ENCODE results near the gene MAP7.

GRCh38 chr6:136544326-136544725 is 5.9 kb downstream of the MAP7 start:
- TF ChIP-seq CTCF (conservative IDR thresholded peaks at IDR 0.05; ENCODE audit: low read depth in 2 of 2) (no peak), ZNF462 (CRISPR knock-in tag; IDR thresholded peaks at IDR 0.05) (no peak), EZH2 (IDR thresholded peaks at IDR 0.05; ENCODE audit: low read depth, unreplicated experiment) (no peak)
